GM21360 (cell line): ENCODE results near the gene MEGF8.

Experiments
- ATAC-seq: cut with Tn5 transposase; IDR thresholded peaks from one replicate; pipeline ENCODE4 v1.9.1; 2021; ENCODE audit warnings: mild to moderate bottlenecking, moderate library complexity; ENCODE audit not compliant: unreplicated experiment

MEGF8 gene

DNA sequence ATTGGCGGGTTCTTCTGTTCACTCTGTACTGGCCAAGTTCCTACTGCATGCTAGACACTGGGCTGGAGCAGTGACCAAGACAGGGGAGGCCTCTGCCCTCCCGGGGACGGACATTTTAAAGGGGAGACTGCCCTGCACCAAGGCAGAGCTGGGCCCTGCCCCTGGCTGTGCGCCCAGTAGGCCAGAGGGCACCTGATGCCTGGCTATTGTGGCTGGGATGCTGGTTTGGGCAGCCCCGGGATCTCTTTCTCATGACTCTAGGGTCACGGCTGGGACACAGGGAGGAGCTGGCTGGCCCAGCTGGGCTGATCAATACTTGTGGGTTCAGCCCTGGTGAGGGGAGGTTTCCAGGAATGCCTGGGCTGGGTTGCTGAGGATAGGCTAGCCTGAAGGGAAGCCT, 84.0 kb downstream of the MEGF8 start:
- ATAC-seq: no peak

- no peak for ATAC-seq
These were observed 84.9 kb downstream of the MEGF8 start for GRCh38 chr19:42410371-42410770.

GRCh38 chr19:42411581-42412178, 86.2 kb downstream of the MEGF8 start:
- ATAC-seq: no peak

GRCh38 chr19:42412227-42412626, 86.8 kb downstream of the MEGF8 start:
- ATAC-seq: no peak

DNA sequence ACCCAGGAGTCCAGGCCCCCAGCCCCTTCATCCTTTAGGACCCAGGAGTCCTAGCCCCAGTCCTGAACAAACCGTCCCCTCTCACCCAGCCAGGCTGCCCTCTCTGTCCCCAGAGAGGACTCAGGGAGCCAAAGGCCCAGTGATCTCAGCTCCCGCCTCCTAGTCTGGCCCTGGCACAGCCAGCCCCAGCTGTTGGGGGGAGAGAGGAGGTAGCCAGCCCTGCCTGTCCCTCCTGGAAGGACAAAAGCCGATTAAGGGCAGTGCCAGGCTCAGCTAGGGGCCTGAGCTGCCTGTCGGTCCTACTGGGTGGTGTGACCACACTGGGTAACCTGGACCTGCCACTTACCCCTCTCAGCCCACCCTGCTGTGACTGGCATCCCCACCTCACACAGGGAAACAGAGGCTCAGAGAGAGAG, 87.2 kb downstream of the MEGF8 start:
- ATAC-seq: no peak

GRCh38 chr19:42419309-42419708, 93.9 kb downstream of the MEGF8 start:
- ATAC-seq: no peak

DNA sequence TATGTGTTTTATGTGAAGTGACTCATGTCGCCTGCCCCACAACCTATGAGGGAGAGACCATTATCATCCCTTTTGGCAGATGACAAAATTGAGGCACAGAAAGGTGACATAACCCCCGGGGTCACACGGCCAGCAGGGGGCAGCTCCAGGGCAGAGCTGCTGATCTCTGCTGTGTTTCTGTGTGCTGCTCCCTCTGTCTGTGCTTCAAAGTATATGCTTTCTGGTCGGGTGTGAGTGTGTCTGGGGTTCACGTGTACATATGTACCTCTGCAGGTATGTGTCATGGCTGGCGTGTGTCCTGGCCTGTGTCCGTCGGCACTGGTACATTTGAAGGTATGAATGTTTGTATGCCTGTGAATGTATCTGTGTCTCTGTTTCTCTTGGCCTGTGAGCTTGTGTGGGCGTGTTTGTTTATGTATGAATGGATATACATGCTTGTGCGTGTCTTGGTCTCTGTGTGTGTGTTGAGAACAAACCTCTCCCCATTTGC, 94.7 kb downstream of the MEGF8 start:
- no peak for ATAC-seq

DNA sequence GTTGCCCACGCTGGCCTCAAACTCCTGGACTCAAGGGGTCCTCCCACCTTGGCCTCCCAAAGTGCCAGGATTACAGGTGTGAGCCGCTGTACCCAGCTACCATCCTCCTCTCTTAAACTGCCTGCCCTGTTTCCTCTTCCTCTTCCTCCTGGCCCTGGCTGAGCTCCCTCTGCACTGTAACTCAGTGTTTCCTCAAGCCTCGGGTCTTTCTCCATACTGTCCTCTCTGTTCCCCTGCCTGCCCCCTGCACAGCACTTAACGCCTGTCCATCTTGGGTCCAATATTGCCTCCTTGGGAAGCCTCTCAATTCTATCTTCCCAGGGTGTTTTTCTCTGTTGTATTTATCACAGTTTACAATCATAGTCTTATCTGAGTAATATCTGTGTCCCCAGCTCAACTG, 95.7 kb downstream of the MEGF8 start:
- no peak for ATAC-seq

- no peak for ATAC-seq
These were observed 96.2 kb downstream of the MEGF8 start for GRCh38 chr19:42421591-42422031.

DNA sequence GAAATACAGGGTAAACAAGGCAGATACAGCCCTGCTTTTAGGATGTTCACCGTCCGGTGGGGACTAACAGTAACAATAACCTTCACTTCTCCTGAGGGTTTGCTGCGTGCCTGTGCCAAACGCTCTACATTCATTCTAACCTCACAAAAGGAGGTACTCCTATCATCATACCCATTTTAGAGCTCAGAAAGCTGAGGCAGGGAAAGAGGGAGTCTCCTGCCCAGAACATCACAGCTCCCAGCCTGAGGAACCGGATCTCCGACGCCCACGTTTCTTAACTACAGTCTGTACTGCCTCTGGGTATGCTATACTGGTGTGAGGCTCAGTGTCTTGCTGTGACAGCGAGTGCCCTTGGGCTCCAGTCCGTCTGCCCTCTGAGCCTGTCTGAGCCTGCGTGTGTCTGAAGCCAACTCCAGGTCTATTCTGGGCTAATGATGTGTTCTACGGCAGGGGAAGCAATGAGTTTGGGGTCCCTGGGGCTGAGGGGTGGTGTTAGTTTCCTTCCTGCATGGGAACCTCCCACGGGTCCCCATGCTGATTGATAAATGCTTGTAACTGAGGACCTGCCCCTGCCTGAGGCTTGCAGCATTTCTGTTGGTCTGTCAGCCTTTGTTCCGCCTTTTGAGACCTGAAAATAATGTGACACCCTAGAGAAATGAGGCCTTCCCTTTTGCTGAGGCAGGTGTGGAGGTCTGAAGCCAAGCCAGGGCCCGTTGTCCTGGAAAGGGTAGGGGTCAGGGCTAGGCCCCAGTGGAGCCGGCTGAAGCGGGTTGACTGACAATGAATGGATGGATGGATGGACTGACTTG, 96.9 kb downstream of the MEGF8 start:
- ATAC-seq: no peak

- ATAC-seq: peak; percentile 25
These were observed 97.5 kb downstream of the MEGF8 start for GRCh38 chr19:42422901-42423461.

GRCh38 chr19:42423462-42424344, 98.3 kb downstream of the MEGF8 start:
- peak; percentile 69 for ATAC-seq

DNA sequence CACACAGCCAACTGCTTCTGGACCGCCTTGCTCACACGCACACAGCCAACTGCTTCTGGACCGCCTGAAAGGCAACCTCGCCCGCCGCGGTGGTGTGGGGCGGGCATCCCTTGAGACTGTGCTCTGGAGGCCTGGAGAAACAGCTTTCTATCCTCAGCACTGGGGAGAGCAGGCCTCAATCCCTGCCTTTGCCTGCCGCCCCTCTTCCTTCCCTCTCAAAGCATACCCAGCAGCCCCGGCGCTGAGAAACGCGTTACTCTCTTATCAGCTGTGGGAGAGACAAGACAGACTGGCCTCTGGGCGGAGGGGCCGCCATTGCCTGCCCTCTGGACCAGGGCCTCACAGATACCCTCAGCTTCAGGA, 98.9 kb downstream of the MEGF8 start:
- ATAC-seq: no peak

GRCh38 chr19:42424712-42425131, 99.3 kb downstream of the MEGF8 start:
- ATAC-seq: no peak

DNA sequence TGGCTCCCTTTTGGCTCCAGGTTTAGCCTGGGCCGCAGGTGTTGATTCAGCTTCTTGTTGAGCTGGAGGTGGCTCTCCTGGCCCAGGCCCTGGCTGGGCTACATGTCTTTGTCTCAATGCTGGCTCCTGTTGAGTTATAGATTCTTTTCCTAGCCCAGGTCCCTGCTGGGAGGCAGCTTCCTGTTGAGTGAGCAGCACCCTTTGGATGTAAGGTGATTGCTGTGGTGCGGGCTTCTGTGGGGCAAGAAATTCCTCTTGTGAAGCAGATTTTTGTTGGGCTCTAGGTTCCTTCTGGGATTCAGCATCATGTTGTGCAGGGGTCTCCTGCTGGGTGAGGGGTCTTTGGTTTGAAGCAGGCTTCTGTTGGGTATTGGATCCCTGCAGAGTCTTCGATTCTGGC, 101.2 kb downstream of the MEGF8 start:
- ATAC-seq: no peak

- no peak for ATAC-seq
These were observed 101.9 kb downstream of the MEGF8 start, which contains the start of gene LIPE for GRCh38 chr19:42427313-42427712. LIPE (minus strand) TSS chr19:42427388; CDS start chr19:42427149, 239 bp downstream.
